ENCODE data around the gene AXIN1. TPM values are rescaled to one million over a fixed set of nuclear protein-coding genes. Genes with fewer than 3 reads are reported as not detected.
A peak's percentile ranks its signal among the peaks of the same experiment; 100 is the strongest.

AXIN1 gene
- total and polyA plus RNA-seq, 4 donors: 8.5 to 24.0 (median 21.7) TPM

DNA sequence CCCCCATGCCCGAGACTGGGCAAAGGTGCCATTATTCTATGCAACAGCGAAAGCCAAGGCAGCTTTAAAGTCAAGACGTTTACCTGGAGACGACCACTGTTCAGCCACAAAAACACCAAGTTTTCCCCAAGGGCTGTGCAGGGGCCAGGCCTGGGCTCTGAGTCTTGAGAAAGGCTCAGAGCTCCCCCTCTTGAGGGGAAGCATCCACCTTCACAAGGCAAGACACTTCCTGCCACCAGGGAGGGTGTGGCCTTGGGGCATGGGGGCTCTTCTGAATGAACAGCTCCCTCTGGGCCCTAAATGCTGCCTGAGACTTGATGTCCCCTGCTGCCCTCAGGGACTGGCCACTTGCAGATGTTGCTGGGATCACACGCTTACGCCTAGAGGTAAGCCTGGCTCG lies 43.0 kb downstream of the AXIN1 start:
- DNase-seq (ENCODE audit: low read depth in 4 of 6, low spot score in 6 of 6): no peak
- Histone ChIP-seq H3K4me3 (ENCODE audit: low read depth, low read length) (no peak overlapping the region), H3K27ac (ENCODE audit: low read depth, low read length) (no peak overlapping the region), H3K9me3 (ENCODE audit: control insufficient read depth, insufficient read depth, low read length) (no peaks in the 10 kb centered on the region), H3K27me3 (ENCODE audit: control insufficient read depth, insufficient read depth, low read length) (no peaks in the 10 kb centered on the region), H3K36me3 (ENCODE audit: control insufficient read depth, insufficient read depth, low read length) (peaks cover 87% of the 10 kb centered on the region), H3K4me1 (ENCODE audit: control insufficient read depth, insufficient read depth, low read length) (peaks cover 25% of the 10 kb centered on the region)
- WGBS (ENCODE audit: insufficient coverage): 82% methylated on average over 7 of the region's 7 CpGs

- H3K27ac ChIP-seq (ENCODE audit: low read depth, low read length): no peak overlapping the region
Observed at GRCh38 chr16:307691-308312, 44.7 kb downstream of the AXIN1 start.

GRCh38 chr16:306911-307370 lies 45.6 kb downstream of the AXIN1 start:
- Histone ChIP-seq H3K36me3 (ENCODE audit: control insufficient read depth, insufficient read depth, low read length) (peaks cover 87% of the 10 kb centered on the region), H3K27ac (ENCODE audit: low read depth, low read length) (no peak overlapping the region)

More at GRCh38 chr16:307691-308312, 44.7 kb downstream of the AXIN1 start:
- Histone ChIP-seq H3K36me3 (ENCODE audit: control insufficient read depth, insufficient read depth, low read length) (peaks cover 87% of the 10 kb centered on the region), H3K9me3 (ENCODE audit: control insufficient read depth, insufficient read depth, low read length) (no peaks in the 10 kb centered on the region), H3K4me3 (ENCODE audit: low read depth, low read length) (no peak overlapping the region), H3K27me3 (ENCODE audit: control insufficient read depth, insufficient read depth, low read length) (no peaks in the 10 kb centered on the region), H3K4me1 (ENCODE audit: control insufficient read depth, insufficient read depth, low read length) (peaks cover 20% of the 10 kb centered on the region)
- no peak for DNase-seq (ENCODE audit: low read depth in 4 of 6, low spot score in 6 of 6)
- 91% methylated on average over 21 of the region's 21 CpGs for WGBS (ENCODE audit: insufficient coverage)

GRCh38 chr16:305916-306626 lies 46.5 kb downstream of the AXIN1 start:
- no peaks in the 10 kb centered on the region for H3K9me3 ChIP-seq (ENCODE audit: control insufficient read depth, insufficient read depth, low read length)
- H3K4me1 ChIP-seq (ENCODE audit: control insufficient read depth, insufficient read depth, low read length): peaks cover 20% of the 10 kb centered on the region
- H3K27me3 ChIP-seq (ENCODE audit: control insufficient read depth, insufficient read depth, low read length): no peaks in the 10 kb centered on the region
- H3K4me3 ChIP-seq (ENCODE audit: low read depth, low read length): no peak overlapping the region
- no peak overlapping the region for H3K27ac ChIP-seq (ENCODE audit: low read depth, low read length)
- DNase-seq (ENCODE audit: low read depth in 4 of 6, low spot score in 6 of 6): peak in 1 of 6 donors; percentile 21
- peaks cover 81% of the 10 kb centered on the region for H3K36me3 ChIP-seq (ENCODE audit: control insufficient read depth, insufficient read depth, low read length)
- 85% methylated on average over 9 of the region's 19 CpGs for WGBS (ENCODE audit: insufficient coverage)

More at GRCh38 chr16:306911-307370, 45.6 kb downstream of the AXIN1 start:
- 65% methylated on average over 17 of the region's 17 CpGs for WGBS (ENCODE audit: insufficient coverage)
- no peaks in the 10 kb centered on the region for H3K9me3 ChIP-seq (ENCODE audit: control insufficient read depth, insufficient read depth, low read length)
- H3K27me3 ChIP-seq (ENCODE audit: control insufficient read depth, insufficient read depth, low read length): no peaks in the 10 kb centered on the region
- H3K4me3 ChIP-seq (ENCODE audit: low read depth, low read length): no peak overlapping the region
- DNase-seq (ENCODE audit: low read depth in 4 of 6, low spot score in 6 of 6): peak in 1 of 6 donors; percentile 60
- H3K4me1 ChIP-seq (ENCODE audit: control insufficient read depth, insufficient read depth, low read length): peaks cover 20% of the 10 kb centered on the region

- Histone ChIP-seq H3K4me1 (ENCODE audit: control insufficient read depth, insufficient read depth, low read length) (peaks cover 17% of the 10 kb centered on the region), H3K36me3 (ENCODE audit: control insufficient read depth, insufficient read depth, low read length) (peaks cover 68% of the 10 kb centered on the region), H3K9me3 (ENCODE audit: control insufficient read depth, insufficient read depth, low read length) (no peaks in the 10 kb centered on the region), H3K27ac (ENCODE audit: low read depth, low read length) (no peak overlapping the region), H3K4me3 (ENCODE audit: low read depth, low read length) (no peak overlapping the region), H3K27me3 (ENCODE audit: control insufficient read depth, insufficient read depth, low read length) (no peaks in the 10 kb centered on the region)
- DNase-seq (ENCODE audit: low read depth in 4 of 6, low spot score in 6 of 6): no peak
- WGBS (ENCODE audit: insufficient coverage): 91% methylated on average over 43 of the region's 43 CpGs
Observed at GRCh38 chr16:303760-304505, 48.6 kb downstream of the AXIN1 start.

- WGBS (ENCODE audit: insufficient coverage): 95% methylated on average over 13 of the region's 13 CpGs
- Histone ChIP-seq H3K9me3 (ENCODE audit: control insufficient read depth, insufficient read depth, low read length) (no peaks in the 10 kb centered on the region), H3K4me1 (ENCODE audit: control insufficient read depth, insufficient read depth, low read length) (peaks cover 8% of the 10 kb centered on the region), H3K4me3 (ENCODE audit: low read depth, low read length) (no peak overlapping the region), H3K36me3 (ENCODE audit: control insufficient read depth, insufficient read depth, low read length) (peaks cover 64% of the 10 kb centered on the region), H3K27ac (ENCODE audit: low read depth, low read length) (no peak overlapping the region), H3K27me3 (ENCODE audit: control insufficient read depth, insufficient read depth, low read length) (no peaks in the 10 kb centered on the region)
- DNase-seq (ENCODE audit: low read depth in 4 of 6, low spot score in 6 of 6): no peak
Observed at GRCh38 chr16:301950-302349, 50.6 kb downstream of the AXIN1 start.

DNA sequence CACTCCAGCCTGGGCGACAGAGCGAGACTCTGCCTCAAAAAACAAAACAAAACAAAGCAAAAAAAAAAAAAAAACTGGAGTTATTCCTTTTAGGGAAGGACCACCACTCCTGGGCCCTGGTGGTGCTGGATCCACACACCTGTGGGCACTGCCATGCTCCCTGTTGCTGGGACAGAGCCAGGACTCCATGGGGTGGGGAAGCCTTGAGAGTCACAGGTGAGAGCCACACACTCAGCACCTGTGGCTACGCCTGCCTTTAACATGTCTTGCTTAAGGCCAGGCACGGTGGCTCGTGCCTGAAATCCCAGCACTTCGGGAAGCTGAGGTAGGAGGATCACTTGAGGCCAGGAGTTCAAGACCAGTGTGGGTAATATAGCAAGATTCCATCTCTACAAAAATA lies 51.3 kb downstream of the AXIN1 start:
- no peak overlapping the region for H3K27ac ChIP-seq (ENCODE audit: low read depth, low read length)
- WGBS (ENCODE audit: insufficient coverage): 100% methylated on average over 1 of the region's 6 CpGs

GRCh38 chr16:297832-298231 lies 54.7 kb downstream of the AXIN1 start:
- Histone ChIP-seq H3K27me3 (ENCODE audit: control insufficient read depth, insufficient read depth, low read length) (no peaks in the 10 kb centered on the region), H3K4me3 (ENCODE audit: low read depth, low read length) (no peak overlapping the region), H3K4me1 (ENCODE audit: control insufficient read depth, insufficient read depth, low read length) (no peaks in the 10 kb centered on the region), H3K9me3 (ENCODE audit: control insufficient read depth, insufficient read depth, low read length) (no peaks in the 10 kb centered on the region), H3K27ac (ENCODE audit: low read depth, low read length) (no peak overlapping the region), H3K36me3 (ENCODE audit: control insufficient read depth, insufficient read depth, low read length) (peaks cover 60% of the 10 kb centered on the region)
- WGBS (ENCODE audit: insufficient coverage): 93% methylated on average over 32 of the region's 32 CpGs
- no peak for DNase-seq (ENCODE audit: low read depth in 4 of 6, low spot score in 6 of 6)

More for the DNA sequence above, 51.3 kb downstream of the AXIN1 start:
- DNase-seq (ENCODE audit: low read depth in 4 of 6, low spot score in 6 of 6): no peak
- Histone ChIP-seq H3K9me3 (ENCODE audit: control insufficient read depth, insufficient read depth, low read length) (no peaks in the 10 kb centered on the region), H3K36me3 (ENCODE audit: control insufficient read depth, insufficient read depth, low read length) (peaks cover 64% of the 10 kb centered on the region), H3K27me3 (ENCODE audit: control insufficient read depth, insufficient read depth, low read length) (no peaks in the 10 kb centered on the region), H3K4me1 (ENCODE audit: control insufficient read depth, insufficient read depth, low read length) (peaks cover 1% of the 10 kb centered on the region), H3K4me3 (ENCODE audit: low read depth, low read length) (no peak overlapping the region)

GRCh38 chr16:296806-297510 lies 55.6 kb downstream of the AXIN1 start:
- no peak for DNase-seq (ENCODE audit: low read depth in 4 of 6, low spot score in 6 of 6)
- Histone ChIP-seq H3K4me1 (ENCODE audit: control insufficient read depth, insufficient read depth, low read length) (no peaks in the 10 kb centered on the region), H3K9me3 (ENCODE audit: control insufficient read depth, insufficient read depth, low read length) (no peaks in the 10 kb centered on the region), H3K27me3 (ENCODE audit: control insufficient read depth, insufficient read depth, low read length) (no peaks in the 10 kb centered on the region), H3K27ac (ENCODE audit: low read depth, low read length) (no peak overlapping the region), H3K36me3 (ENCODE audit: control insufficient read depth, insufficient read depth, low read length) (peaks cover 60% of the 10 kb centered on the region), H3K4me3 (ENCODE audit: low read depth, low read length) (no peak overlapping the region)
- 91% methylated on average over 28 of the region's 37 CpGs for WGBS (ENCODE audit: insufficient coverage)
